Left lung (tissue), 10 donors: Measurements from ENCODE around the gene SRPRB. TPM values are rescaled to one million over a fixed set of nuclear protein-coding genes. Genes with fewer than 3 reads are reported as not detected.
A peak's percentile ranks its signal among the peaks of the same experiment; 100 is the strongest.
"Not testable (repeated sequence)": the region's sequence is repeated elsewhere in the genome, so short reads cannot be mapped to it uniquely, and the experiment has no call there.

Experiments
- ATAC-seq: fragments of 200-7000 bp; cut with Tn5 transposase; one replicate; pipeline ENCODE4 v1.9.1; 2020; ENCODE audit warnings: moderate library complexity
- DNase-seq, 4 donors: peaks; one replicate each; pipeline ENCODE4 v3.0.0-alpha.2; 2013 to 2020
- H3K27ac ChIP-seq, 2 donors: fragments of 200-600 bp; sonication (generic) in 1 of 2; one replicate each; pipeline versions ENCODE4 v1.5.0 to v1.8.0; 2020 to 2021
- H3K27me3 ChIP-seq, 2 donors: fragments of 200-600 bp; sonication (generic) in 1 of 2; one replicate each; pipeline versions ENCODE4 v1.5.0 to v1.8.0; 2020 to 2021
- H3K36me3 ChIP-seq, 2 donors: fragments of 200-600 bp; sonication (generic) in 1 of 2; one replicate each; pipeline versions ENCODE4 v1.5.0 to v1.8.0; 2020 to 2021
- H3K4me1 ChIP-seq, 2 donors: fragments of 200-600 bp; one replicate each; pipeline ENCODE4 v1.8.0; 2021
- H3K4me3 ChIP-seq, 2 donors: fragments of 200-600 bp; sonication (generic) in 1 of 2; one replicate each; pipeline versions ENCODE4 v1.5.0 to v1.8.0; 2020 to 2021; ENCODE audit warnings: mild to moderate bottlenecking in 1 of 2
- H3K9me3 ChIP-seq, 2 donors: fragments of 200-600 bp; sonication (generic) in 1 of 2; one replicate each; pipeline versions ENCODE4 v1.5.0 to v1.8.0; 2020 to 2021
- CTCF ChIP-seq, 2 donors: fragments of 200-600 bp; sonication (generic) in 1 of 2; IDR thresholded peaks; one replicate each; pipeline versions ENCODE4 v1.5.0 to v1.8.0; 2021; ENCODE audit warnings: antibody characterized with exemption in 2 of 2
- intact Hi-C, 2 donors: fragments of 100-400 bp; cut with DNase I; formaldehyde crosslinking; loops; one replicate each; pipeline versions ENCODE4 v1.11.2 to v1.14.2; 2022
- polyA plus RNA-seq, 6 donors: library from polyadenylated mRNA; unstranded; fragments of 120-200 nt; gene quantifications; one replicate each; pipeline ENCODE4 v1.2.1, GENCODE V29; 2013; ENCODE audit not compliant: insufficient read length in 6 of 6
- total RNA-seq, 2 donors: library from RNA; stranded (reverse); fragmentation: NEBNext Ultra II Directional; extraction: Animal tissue kit (Norgen Biotek cat#: 25700); gene quantifications; one replicate each; pipeline ENCODE4 v1.2.1, GENCODE V29; 2021
- donor health status: DM: no; HTN: yes; CAD: no.
- donor health status: DM: no; HTN: no; CAD: no.

The SRPRB gene
- total and polyA plus RNA-seq, 8 donors: 36.2 to 117 (median 43.9) TPM

GRCh38 chr3:133779626-133780203, 25.9 kb upstream of the SRPRB start:
- no peak for DNase-seq
- TF ChIP-seq CTCF (IDR thresholded peaks at IDR 0.05): no peak
- no peak for ATAC-seq
- Histone ChIP-seq H3K36me3 (no peaks in the 10 kb centered on the region), H3K9me3 (no peaks in the 10 kb centered on the region), H3K27ac (no peak overlapping the region), H3K27me3 (peaks cover 0 to 6% of the 10 kb centered on the region in 2 donors), H3K4me3 (no peak overlapping the region), H3K4me1 (no peaks in the 10 kb centered on the region)
- intact Hi-C loops: no loop called here

- H3K4me1 ChIP-seq, H3K9me3 ChIP-seq, DNase-seq, H3K36me3 ChIP-seq, H3K4me3 ChIP-seq, intact Hi-C loops, H3K27me3 ChIP-seq, H3K27ac ChIP-seq, ATAC-seq: not testable (repeated sequence)
Measured at GRCh38 chr3:133780756-133781155, 24.9 kb upstream of the SRPRB start.

GRCh38 chr3:133781570-133781969, 24.0 kb upstream of the SRPRB start:
- no peak overlapping the region for H3K27ac ChIP-seq
- no peak overlapping the region for H3K4me3 ChIP-seq
- H3K36me3 ChIP-seq: no peaks in the 10 kb centered on the region
- TF ChIP-seq CTCF (IDR thresholded peaks at IDR 0.05): no peak
- peaks cover 0 to 6% of the 10 kb centered on the region in 2 donors for H3K27me3 ChIP-seq
- intact Hi-C loops: no loop called here
- no peaks in the 10 kb centered on the region for H3K4me1 ChIP-seq
- ATAC-seq: no peak
- DNase-seq: no peak
- H3K9me3 ChIP-seq: no peaks in the 10 kb centered on the region

GRCh38 chr3:133782454-133782853, 23.2 kb upstream of the SRPRB start:
- intact Hi-C loops: no loop called here
- Histone ChIP-seq H3K9me3 (no peaks in the 10 kb centered on the region), H3K27me3 (peaks cover 0 to 6% of the 10 kb centered on the region in 2 donors), H3K36me3 (no peaks in the 10 kb centered on the region), H3K4me3 (no peak overlapping the region), H3K27ac (no peak overlapping the region), H3K4me1 (no peaks in the 10 kb centered on the region)
- ATAC-seq (no peak), DNase-seq (no peak)
- no peak for TF ChIP-seq CTCF (IDR thresholded peaks at IDR 0.05)

- Histone ChIP-seq H3K4me3 (no peak overlapping the region), H3K4me1 (no peaks in the 10 kb centered on the region), H3K27ac (no peak overlapping the region), H3K9me3 (no peaks in the 10 kb centered on the region), H3K36me3 (no peaks in the 10 kb centered on the region), H3K27me3 (peaks cover 0 to 6% of the 10 kb centered on the region in 2 donors)
- TF ChIP-seq CTCF (IDR thresholded peaks at IDR 0.05): no peak
- ATAC-seq (no peak), DNase-seq (peak in 1 of 4 donors; percentile 77)
- intact Hi-C loops: no loop called here
Measured at GRCh38 chr3:133783762-133784161, 21.9 kb upstream of the SRPRB start.

- no peaks in the 10 kb centered on the region for H3K36me3 ChIP-seq
- H3K4me3 ChIP-seq: no peak overlapping the region
- H3K4me1 ChIP-seq: no peaks in the 10 kb centered on the region
- ATAC-seq: no peak
- intact Hi-C loops: no loop called here
- peaks cover 0 to 6% of the 10 kb centered on the region in 2 donors for H3K27me3 ChIP-seq
- peaks cover 0 to 18% of the 10 kb centered on the region in 2 donors for H3K9me3 ChIP-seq
- DNase-seq: no peak
- no peak overlapping the region for H3K27ac ChIP-seq
- TF ChIP-seq CTCF (IDR thresholded peaks at IDR 0.05): no peak
Measured at GRCh38 chr3:133788024-133788423, 17.6 kb upstream of the SRPRB start.
